HG02970 (cell line): ENCODE data around the gene RCC1.
"Not testable (repeated sequence)": the region's sequence is repeated elsewhere in the genome, so short reads cannot be mapped to it uniquely, and the experiment has no call there.

Experiments used
- ATAC-seq: cut with Tn5 transposase; IDR thresholded peaks from one replicate; pipeline ENCODE4 v1.9.1; 2021; ENCODE audit warnings: mild to moderate bottlenecking, moderate library complexity, moderate number of reproducible peaks; ENCODE audit not compliant: unreplicated experiment, low FRiP score

The RCC1 gene, protein sequence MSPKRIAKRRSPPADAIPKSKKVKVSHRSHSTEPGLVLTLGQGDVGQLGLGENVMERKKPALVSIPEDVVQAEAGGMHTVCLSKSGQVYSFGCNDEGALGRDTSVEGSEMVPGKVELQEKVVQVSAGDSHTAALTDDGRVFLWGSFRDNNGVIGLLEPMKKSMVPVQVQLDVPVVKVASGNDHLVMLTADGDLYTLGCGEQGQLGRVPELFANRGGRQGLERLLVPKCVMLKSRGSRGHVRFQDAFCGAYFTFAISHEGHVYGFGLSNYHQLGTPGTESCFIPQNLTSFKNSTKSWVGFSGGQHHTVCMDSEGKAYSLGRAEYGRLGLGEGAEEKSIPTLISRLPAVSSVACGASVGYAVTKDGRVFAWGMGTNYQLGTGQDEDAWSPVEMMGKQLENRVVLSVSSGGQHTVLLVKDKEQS

GRCh38 chr1:28505406-28506187 lies at the start of gene RCC1:
TSS of gene RCC1 (plus strand) at chr1:28506043. CDS start at chr1:28529867, 23,824 bp downstream.
- peak; percentile 79 for ATAC-seq

DNA sequence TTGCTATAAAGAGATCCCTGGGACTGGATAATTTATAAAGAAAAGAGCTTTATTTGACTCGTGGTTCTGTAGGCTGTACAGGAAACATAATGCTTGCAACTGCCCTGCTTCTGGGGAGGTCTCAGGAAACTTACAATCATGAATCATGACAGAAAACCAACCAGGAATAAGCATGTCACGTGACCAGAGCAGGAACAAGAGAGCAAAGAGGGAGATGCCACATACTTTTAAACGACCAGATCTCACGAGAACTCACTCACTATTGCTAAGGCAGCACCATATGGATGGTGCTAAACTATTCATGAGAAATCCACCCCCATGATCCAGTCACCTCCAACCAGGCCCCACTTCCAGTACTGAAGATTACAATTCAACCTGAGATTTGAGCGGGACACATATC lies 49.8 kb upstream of the RCC1 start:
- ATAC-seq, result no peak

- ATAC-seq, result no peak
Observed at GRCh38 chr1:28457678-28458077, 48.2 kb upstream of the RCC1 start.

DNA sequence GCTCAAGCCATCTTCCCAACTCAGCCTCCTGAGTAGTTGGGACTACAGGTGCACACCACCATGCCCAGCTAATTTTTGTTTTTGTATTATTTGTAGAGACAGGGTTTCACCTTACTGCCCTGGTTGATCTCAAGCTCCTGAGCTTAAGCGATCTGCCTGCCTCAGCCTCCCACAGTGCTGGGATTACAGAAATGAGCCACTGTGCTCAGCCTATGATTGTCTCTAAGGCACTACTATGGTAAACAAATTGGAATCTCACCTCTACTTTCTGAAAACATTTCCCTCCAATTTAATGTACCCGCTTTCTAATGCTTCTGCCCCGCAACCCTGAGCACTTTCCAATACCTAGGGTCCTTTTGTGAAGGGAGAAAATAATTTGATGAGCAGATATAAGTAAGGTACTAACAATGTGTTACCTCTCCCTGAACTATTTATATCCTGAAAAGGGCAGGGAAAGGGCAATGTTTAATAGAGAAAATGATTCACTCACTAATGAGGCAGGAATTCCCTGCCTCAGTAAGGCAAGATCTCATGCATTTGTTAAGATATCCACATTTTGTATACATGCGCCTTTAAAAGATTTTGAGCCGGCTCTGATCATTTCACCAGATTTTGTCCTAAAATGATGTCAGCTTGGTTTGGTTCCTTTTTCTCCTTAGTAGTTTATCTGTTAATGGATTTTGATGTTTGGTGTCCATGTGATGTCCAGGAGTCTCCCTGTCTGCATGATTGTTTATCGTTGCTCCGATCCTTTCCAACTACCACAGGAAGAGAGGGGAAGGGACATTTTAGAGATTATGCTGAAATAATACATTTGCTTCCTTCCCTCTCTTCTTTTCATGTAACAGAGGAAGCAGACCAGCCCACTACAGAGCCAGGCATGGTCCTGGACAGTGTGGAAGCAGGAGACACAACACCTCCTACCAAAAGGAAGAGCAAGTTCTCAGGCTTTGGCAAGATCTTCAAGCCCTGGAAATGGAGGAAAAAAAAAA lies 47.3 kb upstream of the RCC1 start:
- no peak for ATAC-seq

GRCh38 chr1:28466226-28466778 lies 39.5 kb upstream of the RCC1 start:
- no peak for ATAC-seq

GRCh38 chr1:28470146-28470545 lies 35.7 kb upstream of the RCC1 start:
- no peak for ATAC-seq

DNA sequence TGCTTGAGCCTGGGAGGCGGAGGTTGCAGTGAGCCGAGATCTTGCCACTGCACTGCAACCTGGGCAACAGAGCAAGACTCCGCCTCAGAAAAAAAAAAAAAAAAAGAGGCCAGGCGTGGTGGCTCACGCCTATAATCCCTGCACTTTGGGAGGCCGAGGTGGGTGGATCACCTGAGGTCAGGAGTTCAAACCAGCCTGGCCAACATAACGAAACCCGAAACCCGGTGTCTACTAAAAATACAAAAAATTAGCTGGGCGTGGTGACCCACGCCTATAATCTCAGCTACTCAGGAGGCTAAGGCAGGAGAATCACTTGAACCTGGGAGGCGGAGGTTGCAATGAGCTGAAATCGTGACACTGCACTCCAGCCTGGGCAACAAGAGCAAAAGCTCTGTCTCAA lies 26.3 kb upstream of the RCC1 start:
- ATAC-seq, result not testable (repeated sequence)

GRCh38 chr1:28480308-28480707 lies 25.5 kb upstream of the RCC1 start:
- ATAC-seq, result no peak

DNA sequence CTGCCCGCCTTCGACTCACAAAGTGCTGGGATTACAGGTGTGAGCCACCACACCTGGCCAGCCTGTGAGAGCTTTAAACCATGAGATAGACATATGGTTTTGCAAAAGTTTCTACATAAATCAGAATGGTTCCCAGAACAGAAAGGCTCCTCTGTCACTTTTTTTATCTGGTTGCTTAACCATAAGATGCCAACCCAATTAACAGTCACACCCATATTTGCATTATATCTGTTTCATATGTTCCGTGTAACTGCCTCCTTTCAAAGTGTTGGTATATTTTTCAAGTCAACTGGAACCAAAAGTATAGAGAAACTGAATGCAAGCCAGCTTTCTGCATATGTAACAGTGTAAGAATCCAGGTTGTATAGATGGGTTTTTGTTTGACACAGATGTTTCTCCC lies 23.7 kb upstream of the RCC1 start:
- no peak for ATAC-seq

DNA sequence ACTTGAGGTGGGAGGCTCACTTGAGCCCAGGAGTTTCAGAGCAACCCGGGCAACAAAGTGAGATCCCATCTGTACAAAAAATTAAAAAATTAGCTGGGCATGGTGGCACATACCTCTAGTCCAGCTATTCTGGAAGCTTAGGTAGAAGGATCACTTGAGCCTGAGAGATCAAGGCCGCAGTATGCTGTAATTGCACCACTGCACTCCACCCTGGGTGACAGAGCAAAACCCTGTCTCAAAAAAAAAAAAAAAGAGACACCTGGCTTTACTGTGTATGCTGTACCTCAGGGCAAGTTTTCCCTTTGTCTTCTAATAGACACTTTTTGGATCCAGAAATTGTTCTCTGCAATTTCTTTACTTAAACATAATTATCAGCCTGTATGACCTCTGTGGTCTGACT lies 23.1 kb upstream of the RCC1 start:
- no peak for ATAC-seq

DNA sequence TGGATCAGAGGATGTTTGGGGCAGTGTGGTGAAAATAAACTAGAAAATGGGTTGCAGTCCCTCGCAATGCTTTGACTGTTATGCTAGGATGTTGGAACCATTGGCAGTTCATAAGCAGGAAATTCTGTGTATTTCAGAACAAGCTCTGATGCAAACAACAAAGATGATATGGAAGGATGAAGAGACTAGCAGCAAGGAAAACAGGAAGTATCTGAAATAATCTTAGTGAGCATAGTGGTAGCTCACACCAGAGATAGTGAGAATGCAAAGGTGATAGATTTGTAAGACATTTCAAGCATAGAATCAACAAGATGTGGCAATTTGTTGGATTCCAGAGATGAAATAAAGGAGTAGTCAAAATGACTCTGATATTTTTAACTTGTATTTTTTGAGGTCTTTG lies 11.1 kb upstream of the RCC1 start:
- ATAC-seq, result no peak

DNA sequence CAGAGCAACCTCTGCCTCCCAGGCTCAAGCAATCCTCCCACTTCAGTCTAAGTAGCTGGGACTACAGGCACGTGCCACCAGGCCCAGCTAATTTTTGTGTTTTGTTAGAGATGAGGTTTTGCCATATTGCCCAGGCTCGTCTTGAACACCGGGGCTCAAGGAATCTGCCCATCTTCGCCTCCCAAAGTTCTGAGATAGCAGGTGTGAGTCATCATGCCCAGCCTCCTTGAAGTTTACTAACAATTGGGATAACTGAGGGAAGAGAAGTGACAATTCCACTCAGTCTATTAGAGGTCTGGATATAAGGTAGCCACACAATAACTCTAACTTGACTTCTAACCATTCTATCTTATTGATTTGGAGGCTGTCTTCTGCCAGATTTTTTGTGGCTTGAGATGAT lies 6.3 kb upstream of the RCC1 start:
- no peak for ATAC-seq

DNA sequence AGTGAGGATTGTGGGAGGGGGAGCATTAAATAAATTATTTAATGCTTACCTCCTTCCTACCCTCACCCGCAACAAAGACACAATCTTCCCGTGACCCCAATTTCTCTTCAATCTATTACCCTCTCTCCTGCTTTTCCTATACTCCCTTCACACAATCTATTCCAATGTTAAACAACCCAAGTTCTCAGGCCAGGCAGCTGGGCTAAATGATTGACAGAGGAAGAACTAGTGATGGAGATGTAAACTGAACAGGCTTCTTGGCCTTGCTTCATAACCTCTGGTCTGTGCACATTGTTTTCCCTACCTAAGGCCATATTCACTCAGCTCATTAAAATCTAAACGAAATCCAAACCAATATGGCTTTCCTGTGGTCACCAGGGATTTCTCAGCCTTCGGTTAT lies 3.9 kb upstream of the RCC1 start:
- ATAC-seq, result no peak

GRCh38 chr1:28503117-28503516 lies 2.7 kb upstream of the RCC1 start:
- no peak for ATAC-seq

- ATAC-seq, result no peak
Observed at GRCh38 chr1:28506907-28507246, 1.0 kb downstream of the RCC1 start.

GRCh38 chr1:28507247-28507645 lies 1.4 kb downstream of the RCC1 start:
- ATAC-seq, result no peak

GRCh38 chr1:28507646-28508434 lies 2.0 kb downstream of the RCC1 start:
- no peak for ATAC-seq

DNA sequence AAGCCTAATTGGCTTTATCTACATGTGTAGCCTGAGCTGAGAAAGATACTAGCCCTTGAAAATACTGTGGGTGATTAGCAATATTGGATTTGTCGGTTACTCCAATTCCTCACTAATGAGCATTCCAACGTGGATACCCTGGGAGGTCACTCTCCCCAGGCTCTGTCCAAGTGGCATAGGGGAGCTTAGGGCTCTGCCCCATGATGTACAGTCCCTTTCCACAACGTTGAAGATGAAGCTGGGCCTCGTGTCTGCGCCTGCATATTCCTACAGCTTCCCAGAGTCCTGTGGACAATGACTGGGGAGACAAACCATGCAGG lies 2.6 kb downstream of the RCC1 start:
- ATAC-seq, result no peak

DNA sequence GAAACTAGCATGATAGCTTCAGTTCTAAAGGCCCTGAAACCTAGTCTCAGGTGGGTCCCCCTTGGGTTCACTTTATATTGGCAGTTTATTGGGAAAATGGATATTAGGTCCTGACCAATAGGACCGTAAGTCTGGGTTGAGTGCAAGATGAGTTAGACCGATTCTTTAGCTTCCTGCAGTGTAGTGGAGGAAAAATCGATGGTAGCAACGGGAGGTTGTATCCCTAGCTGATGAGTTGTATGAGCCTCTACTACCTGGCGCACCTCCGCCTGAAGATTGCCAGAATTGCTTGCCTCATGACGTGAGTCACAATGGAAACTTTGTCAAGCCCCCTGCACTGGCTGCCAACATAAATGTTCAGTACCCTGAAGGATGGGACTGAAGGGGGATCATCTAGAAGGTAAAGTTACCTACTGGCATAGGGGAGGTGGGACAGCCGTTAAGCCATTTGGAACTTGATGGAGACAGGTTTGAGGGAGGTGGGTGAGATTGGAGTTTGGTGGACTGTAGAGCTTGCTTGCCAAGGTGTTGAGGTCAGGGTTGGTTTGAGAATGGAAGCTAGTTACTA lies 3.9 kb downstream of the RCC1 start:
- no peak for ATAC-seq
